GM12891 (cell line): ENCODE data around the gene SHC4.

Experiments used
- POLR2A ChIP-seq: IDR thresholded peaks from 2 replicates; pipeline ENCODE4 v1.6.1; 2011; ENCODE audit warnings: low read depth, low read length, control low read depth
- POLR2AphosphoS5 ChIP-seq: IDR thresholded peaks from 2 replicates; pipeline ENCODE4 v1.6.1; 2011; ENCODE audit warnings: low read depth, low read length, control low read depth
- POU2F2 ChIP-seq: IDR thresholded peaks from 2 replicates; pipeline ENCODE4 v1.6.1; 2011; ENCODE audit warnings: low read depth, mild to moderate bottlenecking, control low read depth, low read length, moderate library complexity
- SPI1 ChIP-seq: IDR thresholded peaks from 2 replicates; pipeline ENCODE4 v1.6.1; 2011; ENCODE audit warnings: low read depth, low read length, control low read depth
- TAF1 ChIP-seq: IDR thresholded peaks from 2 replicates; pipeline ENCODE4 v1.6.1; 2011; ENCODE audit warnings: low read depth, low read length, control low read depth

DNA sequence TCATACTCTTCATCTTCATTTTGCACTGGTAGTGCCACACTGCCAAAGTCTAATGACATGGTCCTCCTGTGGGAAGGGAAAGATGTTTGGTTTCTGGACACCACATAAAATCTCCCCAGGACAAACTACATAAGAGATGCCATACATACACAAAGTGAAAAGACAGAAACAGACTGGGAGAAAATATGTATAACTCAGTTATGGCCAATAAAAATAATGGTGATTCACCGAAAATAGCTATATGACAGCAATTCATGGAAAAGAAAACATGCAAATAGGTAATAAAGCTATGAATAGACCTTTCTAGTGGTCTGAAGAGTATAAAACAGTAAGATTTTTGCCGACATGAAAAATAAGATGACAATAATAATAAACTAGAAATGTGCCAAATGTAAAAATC, 158.1 kb downstream of the SHC4 start:
- TF ChIP-seq TAF1, result no peak
- no peak for TF ChIP-seq POLR2A
- no peak for TF ChIP-seq POU2F2
- TF ChIP-seq POLR2AphosphoS5, result no peak
- no peak for TF ChIP-seq SPI1
